ENCODE measurements around the gene PCSK5. TPM values are rescaled to one million over a fixed set of nuclear protein-coding genes. Genes with fewer than 3 reads are reported as not detected.

The PCSK5 gene
- total and polyA plus RNA-seq, 8 donors: 0.37 to 86.3 (median 4.9) TPM

GRCh38 chr9:76203373-76203772 is 312.9 kb downstream of the PCSK5 start:
- peak in 1 of 2 donors; percentile 61 for DNase-seq
- 22 to 51% (median 33%) methylated on average over 3 of the region's 3 CpGs for WGBS, 5 donors
- TF ChIP-seq EP300 (IDR thresholded peaks at IDR 0.05) (no peak), POLR2A (IDR thresholded peaks at IDR 0.05) (no peak), CTCF (IDR thresholded peaks at IDR 0.05) (no peak), POLR2AphosphoS5 (IDR thresholded peaks at IDR 0.05) (no peak)
- H3K27me3 ChIP-seq: no peaks in the 10 kb centered on the region
- H3K27ac ChIP-seq: no peak overlapping the region
- no peaks in the 10 kb centered on the region for H3K36me3 ChIP-seq
- intact Hi-C loops (cut with DNase I; ENCODE audit: low total_unique reads): no loop called here
- no peaks in the 10 kb centered on the region for H3K4me1 ChIP-seq
- H3K9me3 ChIP-seq: no peaks in the 10 kb centered on the region
- H3K4me3 ChIP-seq: no peak overlapping the region

GRCh38 chr9:76206821-76207220 is 316.3 kb downstream of the PCSK5 start:
- H3K4me1 ChIP-seq: no peaks in the 10 kb centered on the region
- DNase-seq: no peak
- H3K9me3 ChIP-seq: no peaks in the 10 kb centered on the region
- H3K27ac ChIP-seq: no peak overlapping the region
- intact Hi-C loops (cut with DNase I; ENCODE audit: low total_unique reads): no loop called here
- TF ChIP-seq CTCF (IDR thresholded peaks at IDR 0.05) (no peak), POLR2A (IDR thresholded peaks at IDR 0.05) (no peak), EP300 (IDR thresholded peaks at IDR 0.05) (no peak), POLR2AphosphoS5 (IDR thresholded peaks at IDR 0.05) (no peak)
- no peaks in the 10 kb centered on the region for H3K36me3 ChIP-seq
- H3K4me3 ChIP-seq: no peak overlapping the region
- H3K27me3 ChIP-seq: no peaks in the 10 kb centered on the region
- WGBS, 5 donors: 10 to 36% (median 17%) methylated on average over 1 of the region's 1 CpG

- no peak for DNase-seq
- no peak for TF ChIP-seq POLR2A (IDR thresholded peaks at IDR 0.05)
- no peak for TF ChIP-seq EP300 (IDR thresholded peaks at IDR 0.05)
- no peak for TF ChIP-seq CTCF (IDR thresholded peaks at IDR 0.05)
- TF ChIP-seq POLR2AphosphoS5 (IDR thresholded peaks at IDR 0.05): no peak
- H3K9me3 ChIP-seq: no peaks in the 10 kb centered on the region
- no peaks in the 10 kb centered on the region for H3K27me3 ChIP-seq
- 76 to 90% (median 84%) methylated on average over 3 of the region's 3 CpGs for WGBS, 5 donors
- intact Hi-C loops (cut with DNase I; ENCODE audit: low total_unique reads): no loop called here
- H3K4me3 ChIP-seq: no peak overlapping the region
- no peak overlapping the region for H3K27ac ChIP-seq
- no peaks in the 10 kb centered on the region for H3K36me3 ChIP-seq
- no peaks in the 10 kb centered on the region for H3K4me1 ChIP-seq
Observed at GRCh38 chr9:76213751-76214150, 323.3 kb downstream of the PCSK5 start.

GRCh38 chr9:76215066-76215465 is 324.6 kb downstream of the PCSK5 start:
- DNase-seq: peak in 1 of 2 donors; percentile 9
- no peaks in the 10 kb centered on the region for H3K4me1 ChIP-seq
- H3K4me3 ChIP-seq: no peak overlapping the region
- H3K9me3 ChIP-seq: no peaks in the 10 kb centered on the region
- TF ChIP-seq CTCF (IDR thresholded peaks at IDR 0.05) (no peak), POLR2A (IDR thresholded peaks at IDR 0.05) (no peak), POLR2AphosphoS5 (IDR thresholded peaks at IDR 0.05) (no peak), EP300 (IDR thresholded peaks at IDR 0.05) (no peak)
- intact Hi-C loops (cut with DNase I; ENCODE audit: low total_unique reads): no loop called here
- WGBS, 5 donors: 18 to 52% (median 25%) methylated on average over 1 of the region's 1 CpG
- H3K27me3 ChIP-seq: no peaks in the 10 kb centered on the region
- H3K27ac ChIP-seq: peak overlapping the region in 3 of 5 donors; percentile 15 to 44 (median 37)
- H3K36me3 ChIP-seq: no peaks in the 10 kb centered on the region

Measured in stomach (tissue), 9 donors.